DMS53 treated with DMSO at 0.1 percent for 48 hours (cell line): ENCODE measurements around the gene EPDR1.

Experiments used
- DNase-seq: peaks from one replicate; lab custom pipeline; 2025; ENCODE audit not compliant: unreplicated experiment; lab: John Stamatoyannopoulos, UW

The EPDR1 gene

GRCh38 chr7:37973915-37974314 is 53.5 kb downstream of the EPDR1 start:
- DNase-seq: no peak

GRCh38 chr7:37974711-37975110 is 54.3 kb downstream of the EPDR1 start:
- no peak for DNase-seq

GRCh38 chr7:37977243-37977642 is 56.8 kb downstream of the EPDR1 start:
- no peak for DNase-seq

GRCh38 chr7:37981664-37982063 is 61.2 kb downstream of the EPDR1 start:
- DNase-seq: no peak

GRCh38 chr7:37982423-37982822 is 62.0 kb downstream of the EPDR1 start:
- no peak for DNase-seq

GRCh38 chr7:37984750-37985390 is 64.4 kb downstream of the EPDR1 start:
- DNase-seq: no peak

- DNase-seq: no peak
Observed at GRCh38 chr7:37986908-37987330, 66.5 kb downstream of the EPDR1 start.

- peak; percentile 22 for DNase-seq
Observed at GRCh38 chr7:37987732-37988131, 67.3 kb downstream of the EPDR1 start.

- no peak for DNase-seq
Observed at GRCh38 chr7:37988721-37989650, 68.5 kb downstream of the EPDR1 start.

- DNase-seq: no peak
Observed at GRCh38 chr7:37990337-37990736, 69.9 kb downstream of the EPDR1 start.

GRCh38 chr7:37993060-37993501 is 72.6 kb downstream of the EPDR1 start:
- DNase-seq: no peak

- no peak for DNase-seq
Observed at GRCh38 chr7:37999673-38000072, 79.2 kb downstream of the EPDR1 start.

GRCh38 chr7:38000272-38000671 is 79.8 kb downstream of the EPDR1 start:
- no peak for DNase-seq
